Measurements from ENCODE around the gene TMEM14A. TPM values are rescaled to one million over a fixed set of nuclear protein-coding genes. Genes with fewer than 3 reads are reported as not detected.

Gene TMEM14A
- total and polyA plus RNA-seq, 2 of the 8 experiments (the other 6 are each of a cell fraction or from before 2014, with no cell fraction given) = 11.1 to 11.2 TPM

GRCh38 chr6:52649536-52650160 lies 21.3 kb upstream of the TMEM14A start (continued):
- TF ChIP-seq TAF1 (IDR thresholded peaks at IDR 0.05; ENCODE audit: low read depth, low read length) (no peak), NRF1 (IDR thresholded peaks at IDR 0.05; ENCODE audit: low read depth, low read length) (no peak)
